Trophoblast cell (in vitro differentiated cells and primary cell): ENCODE measurements around the gene CREB5.

Experiments
- DNase-seq, 2 donors: peaks; one replicate each; pipeline ENCODE4 v3.0.0-alpha.2; 2016
- H2AFZ ChIP-seq: 2 replicates; pipeline ENCODE4 v1.6.1; 2013; ENCODE audit warnings: low read length, moderate library complexity, mild to moderate bottlenecking; ENCODE audit not compliant: insufficient read depth, poor library complexity
- H2AK5ac ChIP-seq: 2 replicates; pipeline ENCODE4 v1.6.1; 2013; ENCODE audit warnings: mild to moderate bottlenecking, low read length
- H2BK120ac ChIP-seq: 2 replicates; pipeline ENCODE4 v1.6.1; 2013; ENCODE audit warnings: low read length, mild to moderate bottlenecking, moderate library complexity; ENCODE audit not compliant: insufficient read depth, poor library complexity
- H2BK12ac ChIP-seq: 2 replicates; pipeline ENCODE4 v1.6.1; 2013; ENCODE audit warnings: mild to moderate bottlenecking, low read length, moderate library complexity
- H2BK5ac ChIP-seq: 2 replicates; pipeline ENCODE4 v1.6.1; 2013; ENCODE audit warnings: low read length, low read depth, moderate library complexity, mild to moderate bottlenecking; ENCODE audit not compliant: poor library complexity
- H3K14ac ChIP-seq: 2 replicates; pipeline ENCODE4 v1.6.1; 2013; ENCODE audit warnings: mild to moderate bottlenecking, low read length
- H3K18ac ChIP-seq: 2 replicates; pipeline ENCODE4 v1.6.1; 2013; ENCODE audit warnings: mild to moderate bottlenecking, low read length
- H3K23ac ChIP-seq: 2 replicates; pipeline ENCODE4 v1.6.1; 2013; ENCODE audit warnings: low read length
- H3K27ac ChIP-seq: 2 replicates; pipeline ENCODE4 v1.5.1; 2013; ENCODE audit warnings: low read depth, mild to moderate bottlenecking, inconsistent platforms, low read length, moderate library complexity
- H3K27me3 ChIP-seq: 2 replicates; pipeline ENCODE4 v1.6.1; 2013; ENCODE audit warnings: inconsistent platforms, mild to moderate bottlenecking, low read length, moderate library complexity; ENCODE audit not compliant: insufficient read depth
- H3K36me3 ChIP-seq, 2 experiments: 1 replicate in 1 of 2; 2 replicates in 1 of 2; pipeline ENCODE4 v1.6.1; 2013; ENCODE audit warnings: low read length in 2 of 2, mild to moderate bottlenecking in 2 of 2, moderate library complexity in 1 of 2; ENCODE audit not compliant: insufficient read depth in 2 of 2, control insufficient read depth in 1 of 2
- H3K4ac ChIP-seq: 2 replicates; pipeline ENCODE4 v1.6.1; 2013; ENCODE audit warnings: low read depth, mild to moderate bottlenecking, low read length, moderate library complexity
- H3K4me1 ChIP-seq, 2 experiments: 1 replicate in 1 of 2; 2 replicates in 1 of 2; pipeline ENCODE4 v1.6.1; 2013; ENCODE audit warnings: low read length in 2 of 2, mild to moderate bottlenecking in 2 of 2, moderate library complexity in 1 of 2; ENCODE audit not compliant: insufficient read depth in 2 of 2, control insufficient read depth in 1 of 2
- H3K4me2 ChIP-seq: 2 replicates; pipeline ENCODE4 v1.6.1; 2013; ENCODE audit warnings: inconsistent platforms, mild to moderate bottlenecking, low read length, moderate library complexity
- H3K4me3 ChIP-seq: 2 replicates; pipeline ENCODE4 v1.5.1; 2013; ENCODE audit warnings: mild to moderate bottlenecking, low read depth, low read length, inconsistent platforms
- H3K79me1 ChIP-seq: one replicate; pipeline ENCODE4 v1.6.1; 2013; ENCODE audit warnings: low read length
- H3K79me2 ChIP-seq: 2 replicates; pipeline ENCODE4 v1.6.1; 2013; ENCODE audit warnings: low read length, mild to moderate bottlenecking; ENCODE audit not compliant: control insufficient read depth, insufficient read depth, poor library complexity
- H3K9ac ChIP-seq: 2 replicates; pipeline ENCODE4 v1.6.1; 2013; ENCODE audit warnings: mild to moderate bottlenecking, low read length
- H3K9me3 ChIP-seq: 2 replicates; pipeline ENCODE4 v1.6.1; 2013; ENCODE audit warnings: low read depth, mild to moderate bottlenecking, control low read depth, inconsistent platforms, low read length; ENCODE audit not compliant: insufficient read depth
- H4K12ac ChIP-seq: 2 replicates; pipeline ENCODE4 v1.6.1; 2013; ENCODE audit warnings: low read depth, mild to moderate bottlenecking, low read length, moderate library complexity
- H4K8ac ChIP-seq: 2 replicates; pipeline ENCODE4 v1.6.1; 2013; ENCODE audit warnings: low read depth, mild to moderate bottlenecking, low read length, moderate library complexity
- H4K91ac ChIP-seq: one replicate; pipeline ENCODE4 v1.6.1; 2013; ENCODE audit warnings: low read depth, mild to moderate bottlenecking, low read length, moderate library complexity
- WGBS: extraction: QIAGEN DNeasy Blood & Tissue Kit; methylation state at CpG from one replicate; pipeline ENCODE4 v1.1.7; 2013; ENCODE audit warnings: missing lambda C conversion rate; ENCODE audit not compliant: insufficient read length, insufficient coverage; ENCODE audit errors: extremely low coverage; 5-methylcytosine and 5-hydroxymethylcytosine counted together

Gene CREB5

DNA sequence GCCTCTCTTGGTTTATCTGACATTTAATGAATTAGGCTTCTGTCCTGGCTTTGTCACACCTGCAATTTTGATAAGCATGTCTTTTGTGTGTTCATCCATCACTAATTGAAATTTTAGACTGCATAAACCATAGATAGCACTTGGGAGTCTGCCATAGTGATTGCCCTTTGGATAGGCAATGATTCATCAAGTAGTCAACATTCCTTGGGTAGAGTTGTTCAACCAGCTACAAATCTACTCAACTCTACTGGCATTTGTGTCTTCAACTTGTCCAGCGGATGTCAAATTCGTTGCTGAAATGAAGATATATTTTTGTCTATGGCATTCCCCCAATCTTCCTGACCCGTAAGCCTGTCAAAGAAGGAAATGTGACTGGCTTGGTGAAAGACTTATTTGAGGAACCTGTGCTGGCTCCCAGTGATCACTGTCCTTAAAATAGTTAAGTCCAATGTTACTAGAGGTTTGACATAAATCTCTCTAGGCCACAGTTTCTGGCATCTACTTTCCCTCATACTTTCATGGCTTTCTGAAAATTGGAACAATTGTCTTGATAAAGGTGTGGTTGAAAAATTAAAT is 33.7 kb upstream of the CREB5 start:
- H3K23ac ChIP-seq: no peak overlapping the region
- WGBS: no CpG with 5 or more reads among the region's 3 CpGs
- H3K9me3 ChIP-seq: no peaks in the 10 kb centered on the region
- H2AK5ac ChIP-seq: no peak overlapping the region
- H3K14ac ChIP-seq: no peak overlapping the region
- H3K79me1 ChIP-seq: no peaks in the 10 kb centered on the region
- H3K4me1 ChIP-seq: no peaks in the 10 kb centered on the region
- no peak overlapping the region for H3K4me3 ChIP-seq
- H4K91ac ChIP-seq: no peak overlapping the region
- no peak overlapping the region for H2BK12ac ChIP-seq
- peak in 1 of 2 donors; percentile 60 for DNase-seq
- H3K4me2 ChIP-seq: no peak overlapping the region
- no peaks in the 10 kb centered on the region for H3K36me3 ChIP-seq
- no peaks in the 10 kb centered on the region for H3K27me3 ChIP-seq
- H3K18ac ChIP-seq: no peak overlapping the region
- H3K9ac ChIP-seq: no peak overlapping the region
- no peak overlapping the region for H3K27ac ChIP-seq
- no peak overlapping the region for H2BK120ac ChIP-seq
- H4K12ac ChIP-seq: no peak overlapping the region
- H2AFZ ChIP-seq: no peak overlapping the region
- H3K4ac ChIP-seq: no peak overlapping the region
- no peak overlapping the region for H4K8ac ChIP-seq
- H2BK5ac ChIP-seq: no peak overlapping the region
- no peaks in the 10 kb centered on the region for H3K79me2 ChIP-seq

DNA sequence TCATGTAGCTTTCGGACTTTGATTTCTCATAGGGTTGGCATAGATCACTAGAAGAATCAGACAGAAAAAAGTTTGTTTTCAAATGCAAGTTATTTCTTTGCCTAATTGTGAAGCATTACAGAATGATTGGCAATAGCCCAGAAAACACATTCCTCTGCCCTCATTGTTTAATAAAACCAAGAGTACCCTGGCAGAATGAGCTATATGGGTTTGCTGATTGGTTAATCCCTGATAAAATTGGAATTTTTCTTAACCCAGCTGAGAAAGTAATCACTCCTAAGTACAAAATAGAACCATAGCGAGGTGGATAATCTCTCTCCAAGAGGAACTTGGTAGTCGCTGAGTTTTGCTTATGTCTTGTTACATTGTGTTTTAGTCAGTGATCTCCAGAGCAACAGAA is 30.9 kb upstream of the CREB5 start:
- Histone ChIP-seq H3K9ac (no peak overlapping the region), H4K8ac (no peak overlapping the region), H3K18ac (no peak overlapping the region), H3K79me1 (no peaks in the 10 kb centered on the region), H2BK120ac (no peak overlapping the region), H3K79me2 (no peaks in the 10 kb centered on the region), H3K36me3 (no peaks in the 10 kb centered on the region), H4K12ac (no peak overlapping the region), H3K23ac (no peak overlapping the region), H2AFZ (no peak overlapping the region), H3K27ac (no peak overlapping the region), H2BK5ac (no peak overlapping the region), H3K27me3 (no peaks in the 10 kb centered on the region), H3K4me2 (no peak overlapping the region), H3K4me3 (no peak overlapping the region), H3K4ac (no peak overlapping the region), H3K14ac (no peak overlapping the region), H2BK12ac (no peak overlapping the region), H2AK5ac (no peak overlapping the region), H3K9me3 (no peaks in the 10 kb centered on the region), H4K91ac (no peak overlapping the region), H3K4me1 (no peaks in the 10 kb centered on the region)
- DNase-seq: no peak
- no CpG with 5 or more reads among the region's 3 CpGs for WGBS

DNA sequence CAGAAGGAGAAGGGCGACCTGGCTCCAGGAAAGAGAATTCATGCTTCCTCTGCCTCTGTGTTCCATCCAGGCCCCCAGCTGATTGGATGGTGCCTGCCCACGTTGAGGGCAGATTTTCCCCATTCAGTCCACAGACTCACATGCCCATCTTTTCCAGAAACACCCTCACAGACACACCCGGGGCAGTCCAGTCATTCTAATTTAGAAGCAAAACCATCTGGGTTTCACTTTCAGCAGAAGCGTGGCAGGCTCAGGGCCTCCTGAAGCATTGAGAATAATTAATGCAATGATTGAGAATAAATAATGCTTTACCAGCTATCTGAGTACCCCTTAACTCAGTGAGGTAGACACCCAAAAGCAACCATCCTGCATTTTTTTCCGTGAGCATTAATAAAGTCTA is 30.2 kb upstream of the CREB5 start:
- no peak for DNase-seq
- no peak overlapping the region for H3K4ac ChIP-seq
- H3K14ac ChIP-seq: no peak overlapping the region
- no peak overlapping the region for H2BK12ac ChIP-seq
- H2AFZ ChIP-seq: no peak overlapping the region
- H2BK5ac ChIP-seq: no peak overlapping the region
- no peak overlapping the region for H3K9ac ChIP-seq
- H3K36me3 ChIP-seq: no peaks in the 10 kb centered on the region
- H3K79me2 ChIP-seq: no peaks in the 10 kb centered on the region
- H3K79me1 ChIP-seq: no peaks in the 10 kb centered on the region
- no peak overlapping the region for H4K12ac ChIP-seq
- H3K27ac ChIP-seq: no peak overlapping the region
- H3K9me3 ChIP-seq: no peaks in the 10 kb centered on the region
- no peak overlapping the region for H2BK120ac ChIP-seq
- H3K4me1 ChIP-seq: no peaks in the 10 kb centered on the region
- no peak overlapping the region for H2AK5ac ChIP-seq
- no peaks in the 10 kb centered on the region for H3K27me3 ChIP-seq
- no peak overlapping the region for H4K8ac ChIP-seq
- H3K18ac ChIP-seq: no peak overlapping the region
- no peak overlapping the region for H4K91ac ChIP-seq
- H3K4me3 ChIP-seq: no peak overlapping the region
- no CpG with 5 or more reads among the region's 5 CpGs for WGBS
- no peak overlapping the region for H3K23ac ChIP-seq
- no peak overlapping the region for H3K4me2 ChIP-seq

DNA sequence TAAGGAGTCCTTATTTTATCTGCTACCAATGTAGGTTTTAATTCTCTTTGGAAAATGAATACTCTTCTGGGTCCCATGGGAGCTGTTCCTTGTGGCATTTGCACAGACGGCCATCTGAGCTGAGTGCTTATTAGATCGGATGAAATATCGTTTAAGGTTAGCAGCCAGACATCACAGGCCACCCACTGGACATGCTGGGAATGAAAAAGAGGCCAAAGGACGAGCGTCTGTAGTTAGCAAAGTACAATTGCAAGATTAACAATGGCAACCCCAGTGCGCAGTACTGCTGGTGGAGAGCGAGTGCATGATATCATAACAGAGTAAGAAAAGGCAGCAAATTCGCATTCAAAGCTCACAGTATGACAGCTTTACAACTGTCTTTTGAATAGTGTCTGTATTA is 28.3 kb upstream of the CREB5 start:
- Histone ChIP-seq H3K4me3 (no peak overlapping the region), H3K79me2 (no peaks in the 10 kb centered on the region), H4K12ac (no peak overlapping the region), H3K36me3 (no peaks in the 10 kb centered on the region), H3K27me3 (no peaks in the 10 kb centered on the region), H2BK5ac (no peak overlapping the region), H2BK12ac (no peak overlapping the region), H3K9ac (no peak overlapping the region), H3K9me3 (no peaks in the 10 kb centered on the region), H3K4ac (no peak overlapping the region), H3K79me1 (no peaks in the 10 kb centered on the region), H3K4me2 (no peak overlapping the region), H4K91ac (no peak overlapping the region), H2AK5ac (no peak overlapping the region), H4K8ac (no peak overlapping the region), H3K23ac (no peak overlapping the region), H3K14ac (no peak overlapping the region), H3K27ac (no peak overlapping the region), H3K18ac (no peak overlapping the region), H2AFZ (no peak overlapping the region), H2BK120ac (no peak overlapping the region), H3K4me1 (no peaks in the 10 kb centered on the region)
- DNase-seq: no peak
- WGBS: no CpG with 5 or more reads among the region's 8 CpGs
